Brain microvascular endothelial cell (primary cell): ENCODE results near the gene FAM50A.
"Not testable (repeated sequence)": the region's sequence is repeated elsewhere in the genome, so short reads cannot be mapped to it uniquely, and the experiment has no call there.

Experiments
- DNase-seq: peaks from one replicate; pipeline ENCODE4 v3.0.0-alpha.2; 2020
- H3K27ac ChIP-seq: fragments of 250-450 bp; sonication (Bioruptor Pico); 2 replicates; pipeline ENCODE4 v1.5.1; 2020; ENCODE audit warnings: mild to moderate bottlenecking, moderate library complexity
- H3K27me3 ChIP-seq: fragments of 250-450 bp; sonication (Bioruptor Pico); replicated peaks from 2 replicates; pipeline ENCODE4 v1.5.1; 2020; ENCODE audit warnings: mild to moderate bottlenecking
- H3K36me3 ChIP-seq: fragments of 250-450 bp; sonication (Bioruptor Pico); replicated peaks from 2 replicates; pipeline ENCODE4 v1.5.1; 2020; ENCODE audit warnings: mild to moderate bottlenecking
- H3K4me3 ChIP-seq: 2 replicates; pipeline ENCODE4 v1.5.1; 2011; ENCODE audit warnings: low read depth, mild to moderate bottlenecking, control low read depth, low read length, moderate library complexity
- CTCF ChIP-seq: IDR thresholded peaks from 2 replicates; pipeline ENCODE4 v1.5.1; 2011; ENCODE audit warnings: low read depth, mild to moderate bottlenecking, moderate library complexity, low read length, control low read depth, inconsistent platforms; ENCODE audit errors: missing control alignments
- in situ Hi-C: cut with HindIII; loops from 2 replicates; pipeline ENCODE4 v1.10.0; 2017; ENCODE audit warnings: low sequenced_read_pairs, low pct_ligation_motif_present

The FAM50A gene

GRCh38 chrX:154495472-154495922 is 51.6 kb downstream of the FAM50A start:
- Histone ChIP-seq H3K27ac (no peak overlapping the region), H3K4me3 (no peak overlapping the region), H3K36me3 (no peaks in the 10 kb centered on the region), H3K27me3 (no peaks in the 10 kb centered on the region)
- in situ Hi-C loops = no loop called here
- DNase-seq = no peak
- no peak for TF ChIP-seq CTCF

- DNase-seq, H3K27ac ChIP-seq, H3K4me3 ChIP-seq, H3K36me3 ChIP-seq, in situ Hi-C loops, H3K27me3 ChIP-seq: not testable (repeated sequence)
Observed at GRCh38 chrX:154496591-154497137, 52.7 kb downstream of the FAM50A start.
